K562 (cell line): ENCODE data around the gene RASAL1.

Experiments
- CTCF ChIP-seq, 3 experiments: IDR thresholded peaks in 2 of 3; conservative IDR thresholded peaks in 1 of 3; 2 replicates each; pipeline ENCODE4 v1.5.1; 2011 to 2012; ENCODE audit warnings: low read length in 3 of 3, mild to moderate bottlenecking in 3 of 3, control low read depth in 2 of 3, improper control_type of control experiment in 1 of 3, inconsistent platforms in 1 of 3, low read depth in 1 of 3, mixed read lengths in 1 of 3, moderate library complexity in 1 of 3; ENCODE audit not compliant: insufficient read depth in 2 of 3
- FOXM1 ChIP-seq, 2 experiments: fragments of 450-650 bp in 1 of 2; sonication (generic) in 1 of 2; formaldehyde crosslinking in 1 of 2; IDR thresholded peaks; 2 replicates each; pipeline versions ENCODE4 v1.6.1 to v1.9.0; 2017 to 2022; ENCODE audit warnings: low read depth in 2 of 2, mild to moderate bottlenecking in 2 of 2, missing genetic modification reagents in 1 of 2, moderate library complexity in 1 of 2
- HDAC6 ChIP-seq: IDR thresholded peaks from 2 replicates; pipeline ENCODE4 v1.6.1; 2012; ENCODE audit warnings: low read depth, mild to moderate bottlenecking, control low read depth, inconsistent platforms, low read length, moderate library complexity
- NFE2L1 ChIP-seq: fragments of 450-650 bp; IDR thresholded peaks from 2 replicates; pipeline ENCODE4 v1.6.1; 2016; ENCODE audit warnings: missing genetic modification characterization, low read depth, mild to moderate bottlenecking, missing compliant biosample characterization, moderate library complexity, borderline replicate concordance
- RBM22 ChIP-seq: fragments of 200-400 bp; formaldehyde crosslinking; IDR thresholded peaks from 2 replicates; pipeline ENCODE4 v1.6.1; 2018; ENCODE audit warnings: low read length, low read depth; ENCODE audit not compliant: poor library complexity, severe bottlenecking
- STAG1 ChIP-seq: sonication (generic); formaldehyde crosslinking; IDR thresholded peaks from 2 replicates; pipeline ENCODE4 v1.5.0; 2020; ENCODE audit warnings: missing genetic modification reagents, borderline replicate concordance
- TCF3 ChIP-seq: sonication (generic); formaldehyde crosslinking; IDR thresholded peaks from 2 replicates; pipeline ENCODE4 v1.4.0; 2020; ENCODE audit warnings: mild to moderate bottlenecking, missing genetic modification reagents
- TF ChIP-seq, protein P1 (sequence below): sonication (generic); formaldehyde crosslinking; IDR thresholded peaks from 2 replicates; pipeline ENCODE4 v1.9.0; 2022; ENCODE audit warnings: mild to moderate bottlenecking, missing genetic modification reagents

DNA sequence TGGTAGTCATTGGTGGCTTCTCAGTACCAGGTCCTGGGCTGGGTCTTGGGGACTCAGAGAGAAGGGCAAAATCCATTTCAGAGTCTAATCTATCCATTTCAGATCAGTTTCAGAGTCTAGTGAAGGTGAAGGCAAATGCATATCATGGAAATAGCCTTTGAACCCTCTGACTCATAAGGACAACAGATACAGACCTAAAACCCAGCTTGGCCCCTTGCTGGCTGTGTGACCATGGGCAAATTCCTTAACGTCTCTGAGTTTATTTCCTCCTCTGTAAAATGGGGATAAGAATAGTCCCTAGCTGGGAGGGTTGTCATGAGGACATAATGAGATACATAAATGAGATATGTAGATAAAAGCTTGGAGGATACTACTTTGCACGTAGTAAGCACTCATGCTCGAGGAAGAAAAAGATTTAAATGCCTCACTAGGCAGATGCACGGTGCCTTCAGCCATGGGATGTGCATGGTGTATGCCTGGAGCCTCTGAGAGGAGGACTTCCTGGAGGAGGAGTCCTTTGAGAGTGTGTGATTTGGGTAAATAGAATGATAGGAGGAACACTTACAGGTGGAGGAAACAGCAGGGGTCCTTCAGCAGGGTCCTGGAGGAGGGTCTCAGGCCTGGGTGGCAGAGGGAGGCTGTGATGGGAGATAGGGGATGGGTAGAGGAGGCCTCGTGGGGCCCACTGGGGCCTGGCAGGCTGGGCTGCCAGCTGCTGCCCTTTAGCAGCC lies 71.0 kb downstream of the RASAL1 start:
- TF ChIP-seq CTCF (IDR thresholded peaks at IDR 0.05 in 2 of 3, conservative IDR thresholded peaks at IDR 0.05 in 1 of 3; ENCODE audit: insufficient read depth in 2 of 3, low read depth in 1 of 3, low read length in 3 of 3) (no peak), RBM22 (no peak), TCF3 (CRISPR knock-in tag) (no peak), STAG1 (CRISPR knock-in tag) (no peak), HDAC6 (no peak), NFE2L1 (tag) (no peak), FOXM1 (IDR thresholded peaks at IDR 0.05; ENCODE audit: low read depth) (no peak), FOXM1 (CRISPR knock-in tag; IDR thresholded peaks at IDR 0.05; ENCODE audit: low read depth) (no peak)
- TF ChIP-seq, protein P1, sequence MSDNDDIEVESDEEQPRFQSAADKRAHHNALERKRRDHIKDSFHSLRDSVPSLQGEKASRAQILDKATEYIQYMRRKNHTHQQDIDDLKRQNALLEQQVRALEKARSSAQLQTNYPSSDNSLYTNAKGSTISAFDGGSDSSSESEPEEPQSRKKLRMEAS (CRISPR knock-in tag) = no peak
